ENCODE measurements around the gene NLGN3. TPM values are rescaled to one million over a fixed set of nuclear protein-coding genes. Genes with fewer than 3 reads are reported as not detected.
A peak's percentile ranks its signal among the peaks of the same experiment; 100 is the strongest.

NLGN3 gene
- total RNA-seq, 1 donor from 2014 or later: 0.69 TPM

DNA sequence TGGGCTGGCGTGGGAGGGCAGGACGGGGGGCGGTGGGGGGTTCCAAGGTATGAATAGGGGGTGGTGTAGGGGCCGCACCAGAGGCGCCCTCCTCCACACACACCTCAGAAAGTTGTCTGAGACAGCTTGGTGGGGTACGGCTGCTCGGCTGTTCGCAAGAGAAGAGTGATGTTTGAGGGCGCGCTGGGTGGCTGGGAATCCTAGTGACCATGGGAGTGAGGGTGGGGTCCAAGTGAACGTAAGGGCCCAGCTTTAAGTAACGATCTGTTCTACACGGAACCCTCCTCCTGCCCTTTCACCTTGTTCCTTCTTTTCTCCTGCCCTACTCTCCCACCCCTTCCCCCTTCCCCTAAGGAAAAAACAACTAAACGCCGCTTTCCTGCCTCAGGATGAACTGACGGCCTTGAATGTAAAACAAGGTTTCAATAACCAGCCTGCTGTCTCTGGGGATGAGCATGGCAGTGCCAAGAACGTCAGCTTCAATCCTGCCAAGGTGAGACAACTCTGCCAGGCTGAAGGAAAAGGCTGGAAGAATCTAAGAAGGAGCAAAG lies 25.6 kb upstream of the NLGN3 start:
- intact Hi-C loops (cut with DNase I): no loop called here
- H3K9me3 ChIP-seq: no peaks in the 10 kb centered on the region
- H3K4me1 ChIP-seq: no peaks in the 10 kb centered on the region
- peak overlapping the region; percentile 58 for H3K4me3 ChIP-seq
- no peak for TF ChIP-seq CTCF (IDR thresholded peaks at IDR 0.05)
- DNase-seq (no peak), ATAC-seq (peak; percentile 43)
- peak overlapping the region; percentile 80 for H3K27ac ChIP-seq
- H3K36me3 ChIP-seq: peaks cover 29% of the 10 kb centered on the region
- no peaks in the 10 kb centered on the region for H3K27me3 ChIP-seq

GRCh38 chrX:71128166-71128833 lies 16.3 kb upstream of the NLGN3 start:
- no peak overlapping the region for H3K27ac ChIP-seq
- H3K9me3 ChIP-seq: no peaks in the 10 kb centered on the region
- no peak for ATAC-seq
- H3K4me3 ChIP-seq: no peak overlapping the region
- no peaks in the 10 kb centered on the region for H3K4me1 ChIP-seq
- intact Hi-C loops (cut with DNase I): no loop called here
- peaks cover 36% of the 10 kb centered on the region for H3K36me3 ChIP-seq
- no peak for DNase-seq
- H3K27me3 ChIP-seq: no peaks in the 10 kb centered on the region
- no peak for TF ChIP-seq CTCF (IDR thresholded peaks at IDR 0.05)

GRCh38 chrX:71128915-71129765 lies 15.5 kb upstream of the NLGN3 start:
- peak; percentile 65 for TF ChIP-seq CTCF (IDR thresholded peaks at IDR 0.05)
- intact Hi-C loops (cut with DNase I): no loop called here
- H3K4me1 ChIP-seq: no peaks in the 10 kb centered on the region
- peaks cover 32% of the 10 kb centered on the region for H3K36me3 ChIP-seq
- H3K27me3 ChIP-seq: no peaks in the 10 kb centered on the region
- no peak overlapping the region for H3K4me3 ChIP-seq
- no peak overlapping the region for H3K27ac ChIP-seq
- peak; percentile 95 for ATAC-seq
- DNase-seq: peak; percentile 83
- H3K9me3 ChIP-seq: no peaks in the 10 kb centered on the region

DNA sequence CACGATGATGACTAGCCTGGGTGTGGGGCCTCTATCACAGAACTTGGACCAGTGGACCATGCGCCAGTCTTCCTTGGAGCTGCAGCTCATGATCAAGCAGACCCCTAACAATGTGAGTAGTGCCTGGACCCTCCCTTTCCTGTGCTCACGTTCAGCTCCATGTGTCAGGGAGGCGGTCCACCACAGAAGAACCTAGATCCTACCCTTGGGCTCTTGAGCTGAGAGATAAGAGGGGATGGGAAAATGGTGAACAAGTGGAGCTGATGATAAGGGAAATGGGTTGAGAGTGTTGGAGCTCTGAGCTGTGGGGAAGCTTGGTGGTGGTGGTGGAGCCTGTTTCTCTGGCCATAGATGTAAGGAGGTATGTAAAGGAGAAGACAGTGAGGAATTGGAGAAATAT lies 13.1 kb upstream of the NLGN3 start:
- Histone ChIP-seq H3K4me1 (no peaks in the 10 kb centered on the region), H3K27ac (no peak overlapping the region), H3K4me3 (no peak overlapping the region), H3K36me3 (peaks cover 55% of the 10 kb centered on the region), H3K9me3 (no peaks in the 10 kb centered on the region), H3K27me3 (no peaks in the 10 kb centered on the region)
- ATAC-seq (no peak), DNase-seq (no peak)
- intact Hi-C loops (cut with DNase I): no loop called here
- TF ChIP-seq CTCF (IDR thresholded peaks at IDR 0.05): no peak

DNA sequence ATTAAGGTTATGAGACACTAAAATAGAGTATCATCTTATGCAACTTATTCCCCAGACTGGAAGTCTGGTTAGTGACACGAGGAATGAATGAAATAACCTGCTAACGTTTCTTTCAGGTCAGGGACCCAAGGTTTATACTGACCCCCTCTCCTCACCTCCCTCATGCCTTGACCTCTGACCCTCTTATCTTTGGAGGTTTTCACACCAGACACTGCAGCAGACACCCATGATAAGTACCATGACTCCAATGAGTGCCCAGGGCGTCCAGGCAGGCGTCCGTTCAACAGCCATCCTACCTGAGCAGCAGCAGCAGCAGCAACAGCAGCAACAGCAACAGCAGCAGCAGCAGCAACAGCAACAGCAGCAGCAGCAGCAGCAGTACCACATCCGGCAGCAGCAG lies 4.2 kb upstream of the NLGN3 start:
- TF ChIP-seq CTCF (IDR thresholded peaks at IDR 0.05): no peak
- H3K9me3 ChIP-seq: no peaks in the 10 kb centered on the region
- ATAC-seq: no peak
- no peak overlapping the region for H3K4me3 ChIP-seq
- H3K27me3 ChIP-seq: no peaks in the 10 kb centered on the region
- H3K4me1 ChIP-seq: no peaks in the 10 kb centered on the region
- intact Hi-C loops (cut with DNase I): no loop called here
- H3K36me3 ChIP-seq: peaks cover 44% of the 10 kb centered on the region
- DNase-seq: no peak
- no peak overlapping the region for H3K27ac ChIP-seq
